Right lobe of liver (tissue), 6 donors: Measurements from ENCODE around the gene FOSB. TPM values are rescaled to one million over a fixed set of nuclear protein-coding genes. Genes with fewer than 3 reads are reported as not detected.

Experiments used
- ATAC-seq, 4 donors: fragments of 200-7000 bp; cut with Tn5 transposase; one replicate each; pipeline ENCODE4 v1.9.1; 2020; ENCODE audit warnings: mild to moderate bottlenecking in 4 of 4, moderate library complexity in 4 of 4
- DNase-seq, 3 donors: peaks; one replicate each; pipeline ENCODE4 v3.0.0-alpha.2; 2020
- H3K27ac ChIP-seq, 3 donors: fragments of 200-600 bp; one replicate each; pipeline ENCODE4 v1.8.0; 2022
- H3K27me3 ChIP-seq, 2 donors: fragments of 200-600 bp; one replicate each; pipeline ENCODE4 v1.8.0; 2022
- H3K36me3 ChIP-seq, 4 donors: fragments of 200-600 bp; sonication (generic) in 1 of 4; one replicate each; pipeline versions ENCODE4 v1.5.1 to v1.8.0; 2017 to 2022; ENCODE audit warnings: control low read depth in 1 of 4
- H3K4me1 ChIP-seq, 4 donors: fragments of 200-600 bp; sonication (generic) in 1 of 4; one replicate each; pipeline versions ENCODE4 v1.5.1 to v1.8.0; 2017 to 2022; ENCODE audit warnings: control low read depth in 1 of 4
- H3K4me3 ChIP-seq, 3 donors: fragments of 200-600 bp; one replicate each; pipeline ENCODE4 v1.8.0; 2022
- H3K9me3 ChIP-seq, 4 donors: fragments of 200-600 bp; sonication (generic) in 1 of 4; one replicate each; pipeline versions ENCODE4 v1.5.1 to v1.8.0; 2017 to 2022; ENCODE audit warnings: control low read depth in 1 of 4
- POLR2A ChIP-seq: fragments of 450-650 bp; IDR thresholded peaks from one replicate; pipeline ENCODE4 v1.6.1; 2017; ENCODE audit warnings: antibody characterized with exemption, mild to moderate bottlenecking
- WGBS: methylation state at CpG from one replicate; pipeline ENCODE4 v1.1.6; 2018; ENCODE audit warnings: low coverage, low lambda C conversion rate; ENCODE audit not compliant: insufficient coverage; ENCODE audit errors: missing lambda C conversion rate; 5-methylcytosine and 5-hydroxymethylcytosine counted together
- intact Hi-C, 2 donors: fragments of 100-400 bp; cut with DNase I; formaldehyde crosslinking; loops; one replicate each; pipeline versions ENCODE4 v1.11.2 to v1.14.1; 2022
- total RNA-seq, 6 experiments: library from RNA; depleted of rRNA in 2 of 6; stranded (reverse); fragments of >200 nt in 2 of 6; fragmentation: NEBNext Ultra II Directional in 3 of 6; extraction: Animal tissue kit (Norgen Biotek cat#: 25700) in 3 of 6; gene quantifications; one replicate each; pipeline versions ENCODE4 v1.1.0 to v1.2.4, GENCODE V29; 2016 to 2023
- TF ChIP-seq, protein P1 (sequence below), 4 donors: fragments of 200-600 bp in 3 of 4; fragments of 450-650 bp in 1 of 4; IDR thresholded peaks; one replicate each; pipeline versions ENCODE4 v1.5.1 to v1.8.0; 2016 to 2022; ENCODE audit warnings: antibody characterized with exemption in 4 of 4, mild to moderate bottlenecking in 2 of 4
- donor health status: DM: no; HTN: yes; CAD: no.
- donor health status: DM: no; HTN: no; CAD: no.
- donor health status: DM: no; HTN: no; CAD: no.
- donor health status: DM: no; HTN: yes; CAD: no.
- donor health status: DM: no; HTN: yes; CAD: no.

The FOSB gene
- total RNA-seq, 6 experiments from 2014 or later = 0.19 to 1.2 (median 0.44) TPM

GRCh38 chr19:45505151-45505995, 37.6 kb downstream of the FOSB start:
- no peaks in the 10 kb centered on the region for H3K36me3 ChIP-seq
- peaks cover 0 to 15% (median 5%) of the 10 kb centered on the region in 4 donors for H3K4me1 ChIP-seq
- peak overlapping the region in 1 of 3 donors; percentile 99 for H3K4me3 ChIP-seq
- TF ChIP-seq, protein P1, sequence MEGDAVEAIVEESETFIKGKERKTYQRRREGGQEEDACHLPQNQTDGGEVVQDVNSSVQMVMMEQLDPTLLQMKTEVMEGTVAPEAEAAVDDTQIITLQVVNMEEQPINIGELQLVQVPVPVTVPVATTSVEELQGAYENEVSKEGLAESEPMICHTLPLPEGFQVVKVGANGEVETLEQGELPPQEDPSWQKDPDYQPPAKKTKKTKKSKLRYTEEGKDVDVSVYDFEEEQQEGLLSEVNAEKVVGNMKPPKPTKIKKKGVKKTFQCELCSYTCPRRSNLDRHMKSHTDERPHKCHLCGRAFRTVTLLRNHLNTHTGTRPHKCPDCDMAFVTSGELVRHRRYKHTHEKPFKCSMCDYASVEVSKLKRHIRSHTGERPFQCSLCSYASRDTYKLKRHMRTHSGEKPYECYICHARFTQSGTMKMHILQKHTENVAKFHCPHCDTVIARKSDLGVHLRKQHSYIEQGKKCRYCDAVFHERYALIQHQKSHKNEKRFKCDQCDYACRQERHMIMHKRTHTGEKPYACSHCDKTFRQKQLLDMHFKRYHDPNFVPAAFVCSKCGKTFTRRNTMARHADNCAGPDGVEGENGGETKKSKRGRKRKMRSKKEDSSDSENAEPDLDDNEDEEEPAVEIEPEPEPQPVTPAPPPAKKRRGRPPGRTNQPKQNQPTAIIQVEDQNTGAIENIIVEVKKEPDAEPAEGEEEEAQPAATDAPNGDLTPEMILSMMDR (IDR thresholded peaks at IDR 0.05) = no peak
- H3K27ac ChIP-seq = peak overlapping the region; percentile 85 to 92 (median 90)
- H3K9me3 ChIP-seq = no peaks in the 10 kb centered on the region
- no peak for ATAC-seq
- DNase-seq = no peak
- no peaks in the 10 kb centered on the region for H3K27me3 ChIP-seq
- WGBS = 64% methylated on average over 5 of the region's 8 CpGs
- intact Hi-C loops = no loop called here

DNA sequence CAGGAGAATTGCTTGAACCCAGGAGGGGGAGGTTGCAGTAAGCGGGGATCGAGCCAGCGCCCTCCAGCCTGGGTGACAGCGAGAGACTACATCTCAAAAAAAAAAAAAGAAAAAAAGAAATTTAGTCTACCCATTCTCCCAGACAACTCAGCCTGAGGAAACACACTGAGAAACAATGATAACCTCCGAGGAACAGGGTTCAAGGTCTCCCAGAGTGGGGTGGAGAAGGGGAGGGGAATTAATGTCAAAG, 38.1 kb downstream of the FOSB start:
- no peak for ATAC-seq
- peak overlapping the region; percentile 99 to 100 (median 100) for H3K4me3 ChIP-seq
- intact Hi-C loops = no loop called here
- TF ChIP-seq, protein P1 (IDR thresholded peaks at IDR 0.05) = no peak
- no peak for TF ChIP-seq POLR2A
- H3K27ac ChIP-seq = peak overlapping the region; percentile 85 to 92 (median 90)
- H3K27me3 ChIP-seq = no peaks in the 10 kb centered on the region
- H3K4me1 ChIP-seq = peaks cover 0 to 15% (median 7%) of the 10 kb centered on the region in 4 donors
- no peaks in the 10 kb centered on the region for H3K9me3 ChIP-seq
- no peak for DNase-seq
- WGBS = 20% methylated on average over 5 of the region's 5 CpGs
- H3K36me3 ChIP-seq = no peaks in the 10 kb centered on the region

- Histone ChIP-seq H3K9me3 (no peaks in the 10 kb centered on the region), H3K4me1 (peaks cover 0 to 15% (median 7%) of the 10 kb centered on the region in 4 donors), H3K4me3 (peak overlapping the region; percentile 99 to 100 (median 100)), H3K36me3 (no peaks in the 10 kb centered on the region), H3K27me3 (no peaks in the 10 kb centered on the region), H3K27ac (peak overlapping the region; percentile 85 to 92 (median 90))
- DNase-seq (peak; percentile 98), ATAC-seq (peak; percentile 79 to 85 (median 84))
- peak; percentile 88 for TF ChIP-seq POLR2A
- TF ChIP-seq, protein P1 (IDR thresholded peaks at IDR 0.05) = peak; percentile 19 to 60 (median 48)
- 0% methylated on average over 6 of the region's 47 CpGs for WGBS
- intact Hi-C loops = no loop called here
Measured at GRCh38 chr19:45506246-45506988, 38.6 kb downstream of the FOSB start.

- peaks cover 0 to 15% (median 7%) of the 10 kb centered on the region in 4 donors for H3K4me1 ChIP-seq
Measured at GRCh38 chr19:45506989-45507871, 39.4 kb downstream of the FOSB start, which contains the start of gene VASP. Gene VASP, plus strand, starts transcription at chr19:45507479. Its CDS starts 293 bp downstream, at chr19:45507772.

More at GRCh38 chr19:45506989-45507871, 39.4 kb downstream of the FOSB start, which contains the start of gene VASP:
- Histone ChIP-seq H3K27ac (peak within 1 kb of the TSS; percentile 85 to 92 (median 90)), H3K4me3 (peak within 1 kb of the TSS; percentile 99 to 100 (median 100)), H3K27me3 (no peaks in the 10 kb centered on the region), H3K9me3 (no peaks in the 10 kb centered on the region), H3K36me3 (no peaks in the 10 kb centered on the region)
- TF ChIP-seq POLR2A = peak; percentile 98
- TF ChIP-seq, protein P1 (IDR thresholded peaks at IDR 0.05) = peak in 1 of 4 donors; percentile 3
- DNase-seq (peak; percentile 90 to 94 (median 91)), ATAC-seq (peak; percentile 61 to 72 (median 70))
- intact Hi-C loops = no loop called here
- WGBS = 1% methylated on average over 27 of the region's 65 CpGs
